ENCODE results near the gene AMPD1.

Gene AMPD1

DNA sequence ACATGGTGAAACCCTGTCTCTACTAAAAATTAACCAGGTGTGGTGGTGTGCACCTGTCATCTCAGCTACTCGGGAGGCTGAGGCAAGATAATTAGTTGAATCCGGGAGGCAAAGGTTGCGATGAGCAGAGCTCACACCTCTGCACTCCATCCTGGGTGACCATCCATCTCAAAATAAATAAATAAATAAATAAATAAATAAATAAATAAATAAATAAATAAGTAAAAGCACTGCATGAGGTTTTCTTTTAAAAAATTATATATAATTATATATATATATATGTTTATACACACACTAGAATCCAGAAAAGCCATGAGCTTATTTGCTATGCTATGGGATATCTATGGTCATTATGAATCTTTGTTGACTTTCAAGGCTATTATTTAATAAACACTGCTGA is 2.4 kb downstream of the AMPD1 start:
- Histone ChIP-seq H3K27ac (ENCODE audit: low read length) (no peak overlapping the region), H3K79me2 (ENCODE audit: low read length) (no peaks in the 10 kb centered on the region), H2AFZ (ENCODE audit: low read depth, low read length) (no peak overlapping the region), H3K4me3 (ENCODE audit: low read length) (no peak overlapping the region), H3K36me3 (replicated peaks; ENCODE audit: low read depth, low read length) (no peaks in the 10 kb centered on the region), H3K4me1 (ENCODE audit: low read length) (no peaks in the 10 kb centered on the region), H3K9ac (ENCODE audit: low read length) (no peak overlapping the region), H3K4me2 (ENCODE audit: low read length) (no peak overlapping the region), H3K27me3 (ENCODE audit: low read depth, low read length) (no peaks in the 10 kb centered on the region), H3K9me3 (ENCODE audit: insufficient read depth, low read length) (no peaks in the 10 kb centered on the region), H4K20me1 (ENCODE audit: insufficient read depth, low read length) (no peaks in the 10 kb centered on the region)
- TF ChIP-seq, protein P1, sequence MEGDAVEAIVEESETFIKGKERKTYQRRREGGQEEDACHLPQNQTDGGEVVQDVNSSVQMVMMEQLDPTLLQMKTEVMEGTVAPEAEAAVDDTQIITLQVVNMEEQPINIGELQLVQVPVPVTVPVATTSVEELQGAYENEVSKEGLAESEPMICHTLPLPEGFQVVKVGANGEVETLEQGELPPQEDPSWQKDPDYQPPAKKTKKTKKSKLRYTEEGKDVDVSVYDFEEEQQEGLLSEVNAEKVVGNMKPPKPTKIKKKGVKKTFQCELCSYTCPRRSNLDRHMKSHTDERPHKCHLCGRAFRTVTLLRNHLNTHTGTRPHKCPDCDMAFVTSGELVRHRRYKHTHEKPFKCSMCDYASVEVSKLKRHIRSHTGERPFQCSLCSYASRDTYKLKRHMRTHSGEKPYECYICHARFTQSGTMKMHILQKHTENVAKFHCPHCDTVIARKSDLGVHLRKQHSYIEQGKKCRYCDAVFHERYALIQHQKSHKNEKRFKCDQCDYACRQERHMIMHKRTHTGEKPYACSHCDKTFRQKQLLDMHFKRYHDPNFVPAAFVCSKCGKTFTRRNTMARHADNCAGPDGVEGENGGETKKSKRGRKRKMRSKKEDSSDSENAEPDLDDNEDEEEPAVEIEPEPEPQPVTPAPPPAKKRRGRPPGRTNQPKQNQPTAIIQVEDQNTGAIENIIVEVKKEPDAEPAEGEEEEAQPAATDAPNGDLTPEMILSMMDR (IDR thresholded peaks at IDR 0.05; ENCODE audit: low read depth, low read length) = no peak
- no peak for TF ChIP-seq EZH2phosphoT487 (IDR thresholded peaks at IDR 0.05; ENCODE audit: low read depth)

DNA sequence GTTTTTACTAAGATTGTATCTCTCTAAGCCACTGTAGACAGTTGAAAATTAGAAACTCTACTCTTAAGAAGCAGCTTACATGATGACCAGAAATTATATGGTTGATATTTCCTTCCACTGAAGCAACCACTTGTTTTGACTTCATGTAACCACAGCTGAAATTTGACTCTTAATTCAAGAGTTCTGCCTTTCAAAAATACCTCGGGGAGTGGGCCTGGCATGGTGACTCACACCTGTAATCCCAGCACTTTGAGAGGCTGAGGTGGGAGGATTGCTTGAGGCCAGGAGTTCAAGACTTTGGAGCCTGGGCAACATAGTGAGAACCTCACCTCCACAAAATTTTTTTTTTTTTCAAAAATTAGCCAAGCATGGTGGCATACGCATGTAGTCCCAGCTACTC is 4.3 kb downstream of the AMPD1 start:
- Histone ChIP-seq H3K9ac (ENCODE audit: low read length) (no peak overlapping the region), H3K79me2 (ENCODE audit: low read length) (no peaks in the 10 kb centered on the region), H3K4me2 (ENCODE audit: low read length) (no peak overlapping the region), H2AFZ (ENCODE audit: low read depth, low read length) (no peak overlapping the region), H4K20me1 (ENCODE audit: insufficient read depth, low read length) (no peaks in the 10 kb centered on the region), H3K36me3 (replicated peaks; ENCODE audit: low read depth, low read length) (no peaks in the 10 kb centered on the region), H3K4me3 (ENCODE audit: low read length) (no peak overlapping the region), H3K27me3 (ENCODE audit: low read depth, low read length) (no peaks in the 10 kb centered on the region), H3K4me1 (ENCODE audit: low read length) (no peaks in the 10 kb centered on the region), H3K9me3 (ENCODE audit: insufficient read depth, low read length) (no peaks in the 10 kb centered on the region), H3K27ac (ENCODE audit: low read length) (no peak overlapping the region)
- TF ChIP-seq, protein P1 (IDR thresholded peaks at IDR 0.05; ENCODE audit: low read depth, low read length) = no peak
- TF ChIP-seq EZH2phosphoT487 (IDR thresholded peaks at IDR 0.05; ENCODE audit: low read depth) = no peak

GRCh38 chr1:114690148-114690547 is 5.2 kb downstream of the AMPD1 start:
- no peaks in the 10 kb centered on the region for H3K36me3 ChIP-seq (replicated peaks; ENCODE audit: low read depth, low read length)
- H3K9ac ChIP-seq (ENCODE audit: low read length) = no peak overlapping the region
- no peaks in the 10 kb centered on the region for H3K27me3 ChIP-seq (ENCODE audit: low read depth, low read length)
- H3K4me3 ChIP-seq (ENCODE audit: low read length) = no peak overlapping the region
- H3K27ac ChIP-seq (ENCODE audit: low read length) = no peak overlapping the region
- no peaks in the 10 kb centered on the region for H3K4me1 ChIP-seq (ENCODE audit: low read length)
- no peak overlapping the region for H2AFZ ChIP-seq (ENCODE audit: low read depth, low read length)
- H3K9me3 ChIP-seq (ENCODE audit: insufficient read depth, low read length) = no peaks in the 10 kb centered on the region
- TF ChIP-seq EZH2phosphoT487 (IDR thresholded peaks at IDR 0.05; ENCODE audit: low read depth) = no peak
- TF ChIP-seq, protein P1 (IDR thresholded peaks at IDR 0.05; ENCODE audit: low read depth, low read length) = no peak
- no peaks in the 10 kb centered on the region for H4K20me1 ChIP-seq (ENCODE audit: insufficient read depth, low read length)
- no peak overlapping the region for H3K4me2 ChIP-seq (ENCODE audit: low read length)
- no peaks in the 10 kb centered on the region for H3K79me2 ChIP-seq (ENCODE audit: low read length)

GRCh38 chr1:114688526-114688925 is 6.8 kb downstream of the AMPD1 start:
- TF ChIP-seq EZH2phosphoT487 (IDR thresholded peaks at IDR 0.05; ENCODE audit: low read depth) = no peak
- TF ChIP-seq, protein P1 (IDR thresholded peaks at IDR 0.05; ENCODE audit: low read depth, low read length) = no peak
- no peak overlapping the region for H3K27ac ChIP-seq (ENCODE audit: low read length)
- no peak overlapping the region for H3K4me2 ChIP-seq (ENCODE audit: low read length)
- H3K36me3 ChIP-seq (replicated peaks; ENCODE audit: low read depth, low read length) = no peaks in the 10 kb centered on the region
- no peaks in the 10 kb centered on the region for H4K20me1 ChIP-seq (ENCODE audit: insufficient read depth, low read length)
- no peak overlapping the region for H2AFZ ChIP-seq (ENCODE audit: low read depth, low read length)
- H3K9ac ChIP-seq (ENCODE audit: low read length) = no peak overlapping the region
- H3K4me3 ChIP-seq (ENCODE audit: low read length) = no peak overlapping the region
- H3K4me1 ChIP-seq (ENCODE audit: low read length) = no peaks in the 10 kb centered on the region
- no peaks in the 10 kb centered on the region for H3K79me2 ChIP-seq (ENCODE audit: low read length)
- H3K27me3 ChIP-seq (ENCODE audit: low read depth, low read length) = no peaks in the 10 kb centered on the region
- no peaks in the 10 kb centered on the region for H3K9me3 ChIP-seq (ENCODE audit: insufficient read depth, low read length)
